WTC11 (cell line): ENCODE measurements around the gene PER1.

Experiments used
- CBFB ChIP-seq: sonication (generic); formaldehyde crosslinking; IDR thresholded peaks from 2 replicates; pipeline ENCODE4 v1.8.1; 2022; ENCODE audit warnings: mild to moderate bottlenecking, low read depth, missing genetic modification reagents
- CTCF ChIP-seq: fragments of 200-600 bp; IDR thresholded peaks from 2 replicates; pipeline ENCODE4 v1.8.0; 2022; ENCODE audit warnings: antibody characterized with exemption
- E2F1 ChIP-seq: sonication (generic); formaldehyde crosslinking; IDR thresholded peaks from 2 replicates; pipeline ENCODE4 v1.8.0; 2022; ENCODE audit warnings: mild to moderate bottlenecking, missing genetic modification reagents
- JUN ChIP-seq: sonication (generic); formaldehyde crosslinking; IDR thresholded peaks from 2 replicates; pipeline ENCODE4 v1.8.0; 2023; ENCODE audit warnings: mild to moderate bottlenecking, missing genetic modification reagents
- MLX ChIP-seq: sonication (generic); formaldehyde crosslinking; IDR thresholded peaks from 2 replicates; pipeline ENCODE4 v1.8.1; 2023; ENCODE audit warnings: mild to moderate bottlenecking, missing genetic modification reagents, moderate library complexity
- NR1H2 ChIP-seq: sonication (generic); formaldehyde crosslinking; IDR thresholded peaks from 2 replicates; pipeline ENCODE4 v1.9.0; 2021; ENCODE audit warnings: mild to moderate bottlenecking, moderate library complexity, missing genetic modification reagents
- SMAD3 ChIP-seq: sonication (generic); formaldehyde crosslinking; IDR thresholded peaks from 2 replicates; pipeline ENCODE4 v1.8.0; 2022; ENCODE audit warnings: missing genetic modification reagents, mild to moderate bottlenecking, borderline replicate concordance
- TCF7 ChIP-seq: sonication (generic); formaldehyde crosslinking; IDR thresholded peaks from 2 replicates; pipeline ENCODE4 v1.8.0; 2022; ENCODE audit warnings: mild to moderate bottlenecking, low read depth, missing genetic modification reagents, moderate library complexity
- USF1 ChIP-seq: sonication (generic); formaldehyde crosslinking; IDR thresholded peaks from 2 replicates; pipeline ENCODE4 v1.8.0; 2022; ENCODE audit warnings: mild to moderate bottlenecking, missing genetic modification reagents
- USF2 ChIP-seq: sonication (generic); formaldehyde crosslinking; IDR thresholded peaks from 2 replicates; pipeline ENCODE4 v1.8.1; 2023; ENCODE audit warnings: mild to moderate bottlenecking, missing genetic modification reagents, moderate library complexity

GRCh38 chr17:8151641-8152111 is 528 bp downstream of the PER1 start:
- no peak for TF ChIP-seq SMAD3
- TF ChIP-seq USF1 (CRISPR knock-in tag), result no peak
- no peak for TF ChIP-seq CTCF
- peak; percentile 23; the same call in 1 of the 2 replicates for TF ChIP-seq TCF7 (CRISPR knock-in tag)
- TF ChIP-seq MLX (CRISPR knock-in tag), result no peak
- no peak for TF ChIP-seq JUN
- TF ChIP-seq USF2 (CRISPR knock-in tag), result no peak
- no peak for TF ChIP-seq CBFB (CRISPR knock-in tag)
- TF ChIP-seq E2F1 (CRISPR knock-in tag), result no peak
- TF ChIP-seq NR1H2 (CRISPR knock-in tag), result no peak
